Activated CD4-positive, CD25-positive, alpha-beta regulatory T cell (primary cell): Measurements from ENCODE around the gene UNC80.

Experiments used
- DNase-seq, 4 experiments: peaks; one replicate each; lab custom pipeline; 2025; lab: John Stamatoyannopoulos, UW

The UNC80 gene

GRCh38 chr2:209970271-209970670, 198.6 kb downstream of the UNC80 start:
- DNase-seq: no peak

- no peak for DNase-seq
Observed at GRCh38 chr2:209970711-209971110, 199.1 kb downstream of the UNC80 start.

- no peak for DNase-seq
Observed at GRCh38 chr2:209973328-209973727, 201.7 kb downstream of the UNC80 start.

- DNase-seq: no peak
Observed at GRCh38 chr2:209974576-209974975, 202.9 kb downstream of the UNC80 start.

- DNase-seq: no peak
Observed at GRCh38 chr2:209976698-209977385, 205.2 kb downstream of the UNC80 start.

GRCh38 chr2:209977386-209978239, 206.0 kb downstream of the UNC80 start:
- DNase-seq: no peak

- DNase-seq: no peak
Observed at GRCh38 chr2:209984291-209984690, 212.7 kb downstream of the UNC80 start.

GRCh38 chr2:209985874-209986273, 214.2 kb downstream of the UNC80 start:
- DNase-seq: no peak

DNA sequence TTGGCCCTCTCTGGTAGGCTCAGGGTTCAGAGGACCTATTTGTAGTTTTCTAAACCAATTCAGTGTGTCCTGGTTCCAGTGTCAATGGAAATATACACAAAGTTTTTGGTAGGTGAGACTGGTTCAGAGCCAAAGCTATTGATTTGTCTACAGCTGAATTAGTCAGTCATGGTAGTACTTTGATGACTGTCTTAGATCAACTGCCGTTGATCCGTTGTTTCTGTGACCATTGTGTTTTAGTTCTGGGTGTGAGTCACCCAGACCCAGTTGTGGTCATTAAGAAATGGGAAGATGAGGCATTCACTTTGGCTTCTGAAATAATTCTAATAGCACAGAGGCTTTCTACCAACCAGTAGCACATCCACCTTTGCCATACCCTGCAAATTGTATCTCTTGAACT, 214.8 kb downstream of the UNC80 start:
- DNase-seq: no peak

- DNase-seq: no peak
Observed at GRCh38 chr2:209988010-209988409, 216.4 kb downstream of the UNC80 start.

DNA sequence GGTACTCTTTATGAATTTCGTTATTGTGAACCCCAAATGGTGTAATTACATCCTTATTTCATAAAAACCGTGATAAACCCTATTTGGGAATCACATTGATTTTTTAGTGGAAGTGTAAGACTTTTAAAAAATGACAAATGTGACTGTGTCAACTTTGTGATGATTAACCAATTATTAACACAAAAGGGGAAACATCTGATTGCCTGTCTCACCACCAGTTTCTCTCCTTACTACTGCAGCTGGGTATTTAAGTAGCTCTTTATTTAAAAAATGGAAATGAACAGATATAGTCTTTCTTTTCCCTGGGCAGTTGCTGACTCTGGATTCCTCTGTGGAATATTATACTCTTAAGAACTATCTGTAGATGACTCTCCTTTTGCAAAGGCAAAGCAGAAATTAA, 219.2 kb downstream of the UNC80 start:
- DNase-seq: no peak

DNA sequence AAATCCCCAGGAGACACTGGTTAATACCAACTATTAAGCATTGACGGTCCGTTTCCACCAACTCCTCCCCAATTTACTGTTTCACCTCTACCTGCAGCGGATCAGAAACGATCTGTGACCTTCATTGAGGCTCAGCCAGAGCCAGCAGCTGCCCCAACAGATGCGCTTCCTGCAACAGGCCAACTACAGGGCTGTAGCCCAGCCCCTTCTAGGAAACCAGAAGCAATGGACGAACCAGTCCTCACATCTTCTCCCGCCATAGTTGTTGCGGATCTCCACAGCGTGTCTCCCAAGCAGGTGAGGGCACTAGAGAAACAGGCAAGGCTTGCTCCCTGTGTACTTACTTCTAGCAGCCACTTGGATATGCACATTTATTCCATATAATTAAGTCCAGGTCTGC, 222.3 kb downstream of the UNC80 start:
- DNase-seq: no peak

DNA sequence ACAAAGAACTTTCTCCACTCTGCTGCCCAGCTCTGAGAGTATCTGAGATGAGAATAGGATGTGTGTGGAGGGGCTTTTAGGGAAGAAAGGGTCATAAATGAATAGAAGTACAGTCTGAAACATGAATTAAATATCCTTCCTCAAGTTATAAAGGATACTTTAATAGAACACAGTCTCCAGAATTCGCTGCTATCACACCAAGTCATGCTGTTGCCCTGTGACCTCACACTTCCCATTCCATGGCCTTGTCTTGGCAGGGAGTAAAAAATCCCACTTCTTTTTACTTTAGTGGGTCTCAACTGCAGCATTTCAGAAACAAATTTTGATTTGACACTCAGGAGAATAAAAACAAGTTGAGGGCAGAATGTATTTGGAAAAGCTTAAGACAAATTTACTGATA, 227.0 kb downstream of the UNC80 start:
- no peak for DNase-seq

DNA sequence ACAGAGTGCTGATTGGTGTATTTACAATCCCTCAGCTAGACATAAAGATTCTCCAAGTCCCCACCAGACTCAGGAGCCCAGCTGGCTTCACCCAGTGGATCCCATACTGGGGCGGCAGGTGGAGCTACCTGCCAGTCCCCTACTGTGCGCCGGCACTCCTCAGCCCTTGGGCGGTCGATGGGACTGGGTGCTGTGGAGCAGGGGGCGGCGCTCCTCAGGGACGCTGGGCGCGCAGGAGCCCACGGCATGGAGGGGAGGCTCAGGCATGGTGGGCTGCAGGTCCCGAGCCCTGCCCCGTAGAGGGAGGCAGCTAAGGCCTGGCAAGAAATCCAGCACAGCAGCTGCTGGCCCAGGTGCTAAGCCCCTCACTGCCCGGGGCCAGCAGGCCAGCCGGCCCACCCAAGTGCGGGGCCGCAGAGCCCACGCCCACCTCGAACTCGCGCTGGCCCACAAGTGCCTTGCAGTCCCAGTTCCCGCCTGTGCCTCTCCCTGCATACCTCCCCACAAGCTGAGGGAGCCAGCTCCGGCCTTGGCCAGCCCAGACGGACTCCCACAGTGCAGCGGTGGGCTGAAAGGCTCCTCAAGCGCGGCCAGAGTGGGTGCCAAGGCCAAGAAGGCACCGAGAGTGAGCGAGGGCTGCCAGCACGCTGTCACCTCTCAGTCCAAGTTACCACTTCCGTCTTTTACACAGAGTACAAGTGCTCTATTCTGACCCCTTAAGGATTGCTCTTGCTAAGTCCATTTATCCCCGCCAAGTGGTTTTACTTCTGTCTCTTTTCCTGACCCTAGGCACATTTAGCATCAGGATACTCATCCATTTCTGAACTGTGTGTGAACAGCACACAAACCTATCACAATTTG, 229.1 kb downstream of the UNC80 start:
- no peak for DNase-seq

- peak; percentile 95 to 97 (median 96) for DNase-seq
Observed at GRCh38 chr2:210002158-210003157, 230.8 kb downstream of the UNC80 start, which contains the start of gene RPE. RPE (plus strand) TSS chr2:210002638; CDS start chr2:210002662, 24 bp downstream.

DNA sequence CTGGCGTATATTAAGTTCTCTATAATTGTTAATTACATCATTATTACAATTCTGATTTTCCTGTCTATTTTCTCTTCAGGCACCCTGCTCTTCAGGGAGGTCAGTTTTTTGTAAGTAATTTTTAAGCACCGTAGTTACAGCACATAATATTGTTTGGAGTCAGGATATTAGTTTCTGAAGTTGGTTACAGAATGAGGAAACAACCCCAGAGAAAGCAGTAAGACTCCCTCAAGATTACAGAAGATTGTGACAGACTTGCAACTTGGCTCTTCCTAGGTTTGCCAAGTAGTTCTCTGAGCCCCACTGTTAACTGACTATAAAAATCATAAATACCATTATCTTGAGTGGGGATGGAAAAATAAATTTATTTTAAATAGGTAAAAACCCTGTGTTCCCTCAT, 231.7 kb downstream of the UNC80 start:
- no peak for DNase-seq

DNA sequence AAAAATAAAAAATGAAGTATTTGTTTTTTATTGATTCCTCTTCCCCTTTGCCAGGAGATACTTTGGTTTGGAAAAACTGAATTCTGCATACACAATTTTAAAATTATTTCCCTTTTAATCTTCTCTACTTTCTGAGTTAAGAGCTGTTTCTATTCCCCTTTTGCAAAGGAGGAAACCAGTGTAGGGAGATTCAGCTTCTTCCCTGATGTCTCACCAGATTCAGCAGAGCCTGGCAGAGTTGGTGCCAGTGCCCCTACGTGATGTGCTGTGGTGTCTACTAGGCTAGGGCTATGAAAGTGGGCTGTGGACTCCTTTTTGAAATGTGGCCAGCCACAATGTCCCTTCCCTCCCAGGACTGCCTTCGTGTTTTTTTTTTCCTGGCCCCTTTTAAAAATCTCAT, 233.2 kb downstream of the UNC80 start:
- DNase-seq: no peak

- no peak for DNase-seq
Observed at GRCh38 chr2:210007895-210008294, 236.3 kb downstream of the UNC80 start.

DNA sequence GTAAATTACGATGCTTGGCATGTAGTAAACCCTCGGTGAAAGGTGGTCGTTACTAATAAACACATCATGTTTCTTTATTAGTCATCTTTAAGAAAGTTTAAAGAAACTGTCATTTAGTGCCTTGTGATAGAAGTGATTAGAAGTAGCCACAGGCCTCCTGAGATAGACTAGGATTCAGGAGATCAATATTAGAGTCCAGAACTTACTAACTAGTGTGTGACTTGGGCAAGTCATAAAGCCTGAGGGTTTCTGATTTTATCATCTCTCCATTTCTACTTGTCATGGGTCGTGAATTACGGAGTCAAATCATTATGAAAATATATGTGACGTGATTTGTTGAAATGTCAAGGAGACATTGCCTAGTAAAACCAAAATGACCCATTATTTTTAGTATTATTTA, 237.5 kb downstream of the UNC80 start:
- no peak for DNase-seq

DNA sequence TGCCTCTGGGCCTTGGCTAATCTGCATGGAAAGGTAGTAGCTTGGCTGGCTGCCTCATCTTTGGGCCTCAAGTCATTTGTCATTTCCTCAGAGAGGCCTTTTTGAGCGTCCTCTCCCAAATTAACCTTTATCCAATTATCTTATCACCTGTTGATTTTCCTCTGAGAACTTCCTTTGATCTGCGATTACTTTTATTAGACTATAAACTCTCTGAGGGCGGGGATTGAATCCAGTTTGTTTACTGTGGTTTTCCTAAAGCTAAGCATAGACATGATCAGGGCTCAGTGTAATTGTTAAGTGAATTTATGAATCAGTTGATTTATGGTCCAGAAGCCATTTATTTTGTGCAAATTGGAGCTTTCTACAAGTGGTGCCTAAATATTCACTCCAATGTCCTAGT, 238.3 kb downstream of the UNC80 start:
- no peak for DNase-seq

DNA sequence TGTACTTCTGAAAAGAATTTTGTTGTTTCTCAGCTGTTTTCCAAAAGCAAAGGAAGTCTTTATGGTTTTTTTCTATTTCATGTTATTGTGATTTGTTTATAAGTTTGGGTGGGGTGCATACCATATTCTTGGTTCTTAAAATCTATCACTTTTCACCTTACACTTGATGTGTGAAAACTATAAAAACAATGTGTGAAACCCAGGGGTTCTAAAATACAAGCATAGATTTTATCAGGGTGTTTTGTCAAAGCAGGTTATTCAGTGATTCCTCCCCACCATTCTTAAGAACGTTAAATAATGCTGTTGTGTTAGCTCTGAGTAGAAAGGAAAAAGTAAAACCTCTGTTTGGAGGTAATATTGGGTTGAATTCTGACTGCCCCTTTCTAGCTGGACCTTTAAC, 248.5 kb downstream of the UNC80 start:
- no peak for DNase-seq
